NCI-H128 (cell line): ENCODE data around the gene GTPBP3.
A peak's percentile ranks its signal among the peaks of the same experiment; 100 is the strongest.

Source experiments
- DNase-seq: peaks from one replicate; lab custom pipeline; 2025; ENCODE audit not compliant: unreplicated experiment; lab: John Stamatoyannopoulos, UW

The GTPBP3 gene

DNA sequence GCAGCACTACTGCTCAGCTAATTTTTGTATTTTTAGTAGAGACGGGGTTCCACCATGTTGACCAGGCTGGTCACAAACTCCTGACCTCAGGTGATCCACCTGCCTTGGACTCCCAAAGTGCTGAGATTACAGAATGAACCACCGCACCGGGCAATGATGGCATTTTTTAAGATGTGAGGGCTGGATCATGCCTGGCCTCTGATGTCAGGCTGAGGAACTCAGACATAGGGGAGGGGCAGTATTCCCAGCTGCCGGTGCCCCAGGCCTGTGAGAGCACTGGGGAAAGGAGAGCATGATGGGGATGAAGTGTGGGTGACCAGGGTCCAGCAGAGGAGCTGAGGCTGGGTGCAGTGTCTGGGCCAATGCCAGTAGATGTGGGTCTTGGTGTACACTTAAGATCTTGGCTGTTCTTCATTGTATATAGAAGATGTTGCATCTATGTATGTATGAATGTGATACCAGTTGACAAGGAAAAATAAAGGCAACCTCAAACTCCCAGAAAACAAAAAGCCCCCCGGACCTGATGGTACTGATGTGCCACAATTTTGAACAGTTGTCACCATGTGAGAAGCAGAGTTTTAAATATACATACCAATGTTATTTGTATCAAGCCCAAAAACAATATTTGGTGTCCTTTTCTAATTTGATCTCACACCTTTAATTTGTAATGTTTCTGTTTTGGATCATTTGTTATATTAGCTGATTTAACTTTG lies 43.2 kb downstream of the GTPBP3 start:
- no peak for DNase-seq

DNA sequence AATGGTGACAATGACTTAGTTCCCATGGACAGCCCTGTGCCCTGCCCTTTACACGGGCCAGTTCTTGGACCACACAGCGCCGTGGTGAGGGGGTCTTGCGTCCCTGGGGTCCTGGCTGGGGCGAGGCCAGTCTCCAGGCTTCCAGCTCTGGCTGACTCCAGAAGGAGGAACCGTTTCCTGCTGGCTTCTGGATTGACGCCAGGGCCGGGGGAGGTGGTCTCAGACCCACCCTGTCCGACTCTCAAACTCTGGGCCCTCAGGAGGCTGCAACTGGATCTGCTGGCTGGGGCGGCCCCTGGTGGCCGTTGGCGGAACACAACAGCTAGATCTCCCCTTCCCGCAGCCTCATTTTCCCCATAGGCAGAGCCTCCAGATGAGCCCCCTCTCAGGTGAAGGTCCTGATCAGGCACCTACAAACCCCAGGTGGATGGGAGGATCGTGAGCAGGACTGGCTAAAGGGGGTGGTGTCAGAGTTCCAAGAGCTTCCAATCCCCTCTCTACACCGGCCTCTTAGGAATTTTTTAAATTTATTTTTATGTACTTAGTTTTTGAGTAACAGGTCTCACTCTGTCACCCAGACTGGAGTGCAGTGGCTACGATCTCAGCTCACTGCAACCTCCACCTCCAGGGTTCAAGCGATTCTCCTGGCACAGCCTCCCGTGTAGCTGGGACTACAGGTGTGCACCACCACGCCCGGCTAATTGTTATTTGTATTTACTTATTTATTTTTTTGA lies 48.7 kb downstream of the GTPBP3 start:
- no peak for DNase-seq

DNA sequence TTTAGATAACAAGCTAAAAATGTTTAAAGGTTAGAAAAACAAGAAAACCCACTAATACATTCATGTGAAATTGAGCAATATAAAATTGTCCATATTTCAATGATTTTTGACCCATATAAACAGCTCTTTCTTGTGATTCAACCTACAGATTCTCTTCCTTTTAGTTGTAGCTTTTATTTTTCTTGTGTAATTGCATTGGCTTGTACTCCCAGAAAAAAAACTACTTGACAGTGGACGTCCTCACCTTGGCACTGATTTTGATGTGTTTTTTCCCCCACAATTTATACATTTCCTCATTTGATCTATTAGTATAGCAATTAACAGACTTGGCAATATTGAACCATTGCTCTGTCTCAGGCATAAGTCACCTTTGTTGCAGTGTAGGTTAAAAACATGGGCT lies 51.9 kb downstream of the GTPBP3 start:
- DNase-seq, result no peak

DNA sequence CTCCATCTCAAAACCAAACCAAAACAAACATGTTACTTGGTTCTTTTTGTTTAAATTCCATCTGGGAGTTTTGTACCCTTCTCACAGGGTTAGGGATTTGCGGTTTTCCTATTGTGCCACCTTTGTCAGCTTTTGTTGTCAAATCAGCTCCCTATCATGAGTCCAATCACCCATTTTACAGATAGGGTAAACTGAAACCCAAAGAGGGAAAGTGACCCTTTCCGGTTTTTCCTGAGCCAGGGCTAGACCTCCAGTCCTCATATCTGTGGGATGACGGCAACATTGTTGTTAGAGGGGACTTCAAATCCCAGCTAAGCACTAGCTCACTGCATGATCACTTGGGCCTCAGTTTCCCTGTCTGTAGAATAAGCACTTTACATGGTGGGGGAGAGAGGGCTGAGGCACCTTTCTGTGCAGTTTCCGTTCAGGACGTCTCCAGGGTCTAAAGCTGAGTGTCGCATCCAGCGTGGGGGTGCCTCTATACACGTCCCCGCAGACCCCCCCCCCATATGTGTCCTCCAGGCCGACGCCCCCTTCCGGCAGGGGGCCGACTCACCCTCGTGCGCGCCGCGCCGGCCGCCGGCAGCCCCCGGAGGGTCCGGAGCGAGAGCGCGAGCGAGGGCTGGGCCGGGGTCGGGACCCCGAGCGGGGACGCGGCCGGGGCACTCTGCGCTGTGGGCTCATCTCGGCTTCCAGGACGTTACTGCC lies 52.8 kb downstream of the GTPBP3 start:
- no peak for DNase-seq

DNA sequence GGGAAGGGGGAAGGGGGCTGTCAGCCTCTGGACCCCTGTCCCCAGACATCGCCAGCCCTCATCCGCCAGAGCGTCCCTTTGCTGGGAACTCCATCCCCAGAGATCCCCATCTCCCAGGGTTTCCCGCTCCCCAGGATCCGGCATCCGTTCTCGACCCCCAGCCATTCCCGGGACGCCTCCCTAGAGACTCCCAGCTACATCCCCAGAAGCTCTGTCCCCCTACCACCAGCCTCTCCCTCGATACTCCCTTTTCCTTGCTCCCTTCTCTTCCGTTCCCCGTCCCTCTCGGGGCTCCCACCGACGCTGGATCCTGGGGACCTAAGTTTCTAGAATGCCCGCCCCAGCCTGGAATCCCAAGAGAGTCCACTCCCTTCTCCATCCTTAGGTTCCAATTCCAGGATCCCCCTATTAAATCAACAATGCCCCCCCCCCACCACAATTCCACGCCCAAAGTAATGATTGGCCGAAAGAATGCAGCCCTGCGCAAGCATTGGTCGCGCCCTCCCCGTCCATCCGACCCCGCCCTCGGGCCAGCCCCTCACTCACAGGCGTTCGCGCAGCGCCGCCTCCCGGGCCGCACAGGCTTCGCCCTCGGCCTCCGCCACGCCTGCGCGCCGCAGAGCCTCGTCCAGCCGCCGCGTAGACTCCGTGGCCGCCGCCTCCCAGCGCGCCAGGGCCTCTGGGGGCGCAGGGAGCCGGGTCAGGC lies 53.5 kb downstream of the GTPBP3 start:
- peak; percentile 56 for DNase-seq

DNA sequence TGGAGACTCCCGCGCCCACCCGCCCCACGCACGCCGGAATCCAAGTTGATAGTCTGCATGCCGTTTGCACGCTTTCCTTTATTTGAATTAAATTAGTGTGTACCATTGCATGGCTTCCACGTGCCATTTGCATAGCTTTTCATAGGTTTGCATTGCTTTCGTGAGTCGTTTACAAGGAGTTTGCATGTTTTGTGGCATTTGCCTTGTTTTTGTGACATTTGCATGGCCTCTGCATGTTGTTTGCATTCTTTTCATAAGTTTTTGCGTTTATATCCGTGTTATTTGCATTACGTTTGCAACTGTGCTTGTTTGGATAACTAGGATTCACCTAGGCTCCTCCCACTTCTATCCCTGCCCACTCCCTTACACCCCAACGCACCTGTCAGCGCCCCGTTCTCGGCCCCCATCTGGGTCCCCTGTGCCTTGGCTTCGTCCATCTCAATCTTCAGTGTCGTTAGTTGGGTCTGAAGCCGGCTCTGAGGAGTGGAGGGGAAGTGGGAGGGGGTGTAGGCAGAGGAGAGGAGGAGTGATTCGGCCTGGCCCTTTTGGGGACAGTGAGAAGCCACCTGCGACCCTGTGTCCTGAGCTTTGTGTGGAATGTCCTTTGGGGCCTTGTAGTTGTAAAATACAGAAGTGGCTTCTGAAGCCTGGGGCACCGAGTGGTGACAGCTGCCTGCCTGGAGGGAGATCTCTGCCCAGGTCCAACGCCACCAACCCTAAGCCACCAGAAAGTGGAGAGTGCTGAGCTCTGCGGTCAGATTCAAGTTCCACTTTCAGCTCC lies 54.2 kb downstream of the GTPBP3 start:
- DNase-seq, result no peak
